ENCODE measurements around the gene TGFBI.
A peak's percentile ranks its signal among the peaks of the same experiment; 100 is the strongest.

The TGFBI gene

DNA sequence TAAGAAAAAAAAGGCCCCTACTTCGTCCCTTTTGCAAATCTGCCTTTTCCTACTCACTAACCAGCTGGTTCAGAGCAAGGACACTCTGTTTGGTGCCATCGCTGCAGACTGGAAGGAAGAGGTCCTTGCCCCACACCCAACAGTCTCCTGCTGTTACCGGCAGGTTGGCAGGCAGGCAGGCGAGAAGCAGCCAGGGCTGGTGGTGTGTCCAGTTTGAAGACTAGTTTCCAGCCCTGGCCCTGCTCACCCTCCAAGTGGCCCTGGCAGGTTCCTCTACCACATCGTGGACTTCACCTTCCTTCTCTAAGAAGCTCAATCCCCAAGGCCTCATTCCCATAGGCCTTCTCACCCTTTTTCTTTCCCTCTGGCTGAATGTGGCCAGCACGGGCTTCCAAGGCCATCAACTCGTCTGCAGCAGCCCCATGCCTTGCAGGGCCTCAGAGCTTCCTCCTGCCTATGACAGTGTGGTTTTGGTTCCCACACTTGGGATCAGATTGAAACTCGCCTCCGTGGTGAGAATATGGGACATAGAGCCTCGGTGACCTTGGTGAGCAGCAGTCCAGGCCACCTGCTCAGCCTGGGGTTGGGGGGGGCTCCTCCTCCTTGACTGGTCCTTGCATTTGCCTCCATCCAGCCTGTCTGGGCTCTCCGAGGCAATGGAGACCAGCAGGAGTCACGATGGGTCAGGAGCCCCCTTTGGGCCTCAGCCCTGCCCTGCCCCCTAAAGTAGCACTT, 22.9 kb downstream of the TGFBI start:
- DNase-seq, result no peak

DNA sequence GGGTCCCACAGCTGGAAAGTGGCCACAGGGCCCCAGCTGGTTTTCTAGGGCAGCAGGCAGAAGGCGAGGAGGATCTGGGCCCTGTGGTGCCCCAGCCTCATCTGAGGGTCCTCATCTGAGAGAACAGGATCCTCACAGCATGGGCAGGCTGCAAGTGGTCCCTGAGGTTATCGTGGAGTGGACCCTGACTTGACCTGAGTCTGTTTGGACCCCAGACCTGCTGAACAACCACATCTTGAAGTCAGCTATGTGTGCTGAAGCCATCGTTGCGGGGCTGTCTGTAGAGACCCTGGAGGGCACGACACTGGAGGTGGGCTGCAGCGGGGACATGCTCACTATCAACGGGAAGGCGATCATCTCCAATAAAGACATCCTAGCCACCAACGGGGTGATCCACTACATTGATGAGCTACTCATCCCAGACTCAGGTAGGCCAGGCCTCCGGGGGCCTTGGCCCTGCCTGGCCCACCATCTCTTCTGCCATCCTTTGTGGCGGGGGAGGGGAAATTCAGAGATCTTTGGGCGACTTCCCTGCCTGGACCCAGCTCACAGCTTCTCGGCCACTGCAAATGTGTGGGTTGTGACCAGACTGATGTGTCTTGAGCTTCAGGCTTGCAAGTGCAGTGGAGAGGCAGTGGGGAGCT, 24.0 kb downstream of the TGFBI start:
- no peak for DNase-seq

DNA sequence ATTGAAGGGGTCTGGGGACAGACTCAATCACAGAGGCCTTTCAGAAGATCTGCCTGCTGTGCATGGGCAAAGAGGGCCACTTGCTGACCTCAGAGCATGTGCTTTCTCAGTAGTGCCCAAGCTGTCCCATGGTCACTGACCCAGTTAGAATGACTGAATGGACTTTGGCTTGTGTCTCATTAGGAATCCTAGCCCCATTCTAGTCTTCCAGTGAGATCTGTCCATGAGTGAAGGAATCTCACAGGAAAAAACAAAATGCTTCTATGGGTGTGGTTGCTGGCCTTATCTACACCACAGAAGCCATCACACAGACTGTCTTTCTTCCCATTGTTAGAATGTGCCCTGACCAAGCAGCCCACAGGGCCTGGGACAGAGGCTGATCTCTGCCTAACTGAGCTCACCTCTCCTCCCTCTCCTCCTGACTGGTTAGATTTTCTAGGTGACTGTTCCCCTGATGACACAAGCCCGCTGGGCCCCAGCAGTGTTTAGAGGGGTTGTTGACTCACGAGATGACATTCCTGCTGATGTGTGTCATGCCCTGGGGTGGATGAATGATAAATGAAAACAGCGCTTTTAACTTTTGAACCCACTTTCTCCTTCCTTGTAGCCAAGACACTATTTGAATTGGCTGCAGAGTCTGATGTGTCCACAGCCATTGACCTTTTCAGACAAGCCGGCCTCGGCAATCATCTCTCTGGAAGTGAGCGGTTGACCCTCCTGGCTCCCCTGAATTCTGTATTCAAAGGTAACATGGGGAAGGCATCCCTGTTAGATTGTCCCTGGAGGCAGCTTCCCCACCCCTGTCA, 24.8 kb downstream of the TGFBI start:
- no peak for DNase-seq

DNA sequence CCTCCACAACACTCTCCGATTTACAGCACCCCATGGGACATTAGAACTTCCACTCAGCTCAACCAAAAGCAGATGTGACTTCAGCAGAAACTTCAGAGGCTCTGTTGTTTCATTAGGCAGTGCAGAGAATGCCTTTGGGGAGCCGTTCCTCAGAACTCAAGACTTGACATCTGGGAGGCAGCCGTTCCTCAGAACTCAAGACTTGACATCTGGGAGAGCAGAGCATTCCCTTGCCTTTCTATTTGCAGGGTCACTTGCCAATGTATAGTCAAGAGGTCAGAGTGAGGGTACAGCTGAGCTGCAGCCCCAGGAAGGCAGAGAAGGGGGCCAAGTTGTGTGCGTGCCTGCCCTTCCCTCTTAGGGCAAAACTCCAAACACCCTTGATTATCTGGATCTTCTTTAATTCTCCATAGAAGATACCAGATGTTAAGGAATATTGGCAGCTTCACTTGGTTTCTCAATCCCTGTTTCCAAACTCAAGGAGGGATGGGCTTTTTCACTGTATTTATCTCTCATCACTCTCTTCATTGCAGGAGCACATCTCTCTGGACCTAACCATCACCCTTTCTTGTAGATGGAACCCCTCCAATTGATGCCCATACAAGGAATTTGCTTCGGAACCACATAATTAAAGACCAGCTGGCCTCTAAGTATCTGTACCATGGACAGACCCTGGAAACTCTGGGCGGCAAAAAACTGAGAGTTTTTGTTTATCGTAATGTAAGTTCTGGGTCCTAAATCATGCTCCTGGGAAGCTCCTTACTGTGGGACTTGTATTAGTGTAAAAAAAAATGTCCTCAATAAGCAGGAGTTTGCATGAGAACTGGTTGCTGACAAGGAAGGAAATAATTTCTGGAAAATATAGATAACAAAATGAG, 25.6 kb downstream of the TGFBI start:
- no peak for DNase-seq

DNA sequence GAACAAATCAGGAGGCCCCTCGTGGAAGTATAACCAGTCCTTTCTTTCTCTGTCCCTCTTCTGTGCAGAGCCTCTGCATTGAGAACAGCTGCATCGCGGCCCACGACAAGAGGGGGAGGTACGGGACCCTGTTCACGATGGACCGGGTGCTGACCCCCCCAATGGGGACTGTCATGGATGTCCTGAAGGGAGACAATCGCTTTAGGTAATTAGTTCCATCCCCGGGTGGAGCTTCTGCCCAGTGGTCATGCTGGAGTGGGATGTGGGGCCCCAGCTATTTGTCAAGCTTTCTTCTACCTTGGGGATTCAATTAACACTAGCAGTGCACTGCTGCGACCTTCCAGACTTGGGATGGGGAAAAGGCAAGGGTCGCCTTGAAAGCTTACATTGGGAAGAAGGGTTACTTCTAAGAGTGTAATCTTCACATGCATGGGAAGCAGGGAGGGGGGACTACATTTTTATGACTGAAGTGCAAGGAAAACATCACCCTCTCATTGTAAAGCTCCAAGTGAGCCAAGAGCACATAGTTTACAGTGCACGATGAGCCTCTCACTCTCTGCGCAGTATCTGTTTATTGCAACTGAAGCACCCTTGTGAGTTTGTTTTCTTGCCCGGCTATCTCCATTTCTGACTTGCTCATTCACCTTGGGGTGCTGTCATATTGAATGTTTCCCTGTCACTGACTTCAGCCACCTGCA, 27.0 kb downstream of the TGFBI start:
- no peak for DNase-seq

DNA sequence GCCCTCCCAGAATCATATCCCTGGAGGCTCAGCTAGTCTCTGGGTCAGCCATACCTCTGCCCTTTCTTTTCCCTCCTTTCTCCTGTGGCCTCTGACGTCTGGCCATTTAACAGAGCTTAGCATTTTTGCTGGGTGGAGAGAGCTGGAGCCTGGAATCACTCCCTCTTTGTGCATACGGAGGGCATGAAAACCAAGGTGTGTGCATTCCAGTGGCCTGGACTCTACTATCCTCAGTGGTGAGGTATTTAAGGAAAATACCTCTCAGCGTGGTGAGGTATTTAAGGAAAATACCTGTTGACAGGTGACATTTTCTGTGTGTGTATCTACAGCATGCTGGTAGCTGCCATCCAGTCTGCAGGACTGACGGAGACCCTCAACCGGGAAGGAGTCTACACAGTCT, 27.5 kb downstream of the TGFBI start:
- DNase-seq, result no peak

DNA sequence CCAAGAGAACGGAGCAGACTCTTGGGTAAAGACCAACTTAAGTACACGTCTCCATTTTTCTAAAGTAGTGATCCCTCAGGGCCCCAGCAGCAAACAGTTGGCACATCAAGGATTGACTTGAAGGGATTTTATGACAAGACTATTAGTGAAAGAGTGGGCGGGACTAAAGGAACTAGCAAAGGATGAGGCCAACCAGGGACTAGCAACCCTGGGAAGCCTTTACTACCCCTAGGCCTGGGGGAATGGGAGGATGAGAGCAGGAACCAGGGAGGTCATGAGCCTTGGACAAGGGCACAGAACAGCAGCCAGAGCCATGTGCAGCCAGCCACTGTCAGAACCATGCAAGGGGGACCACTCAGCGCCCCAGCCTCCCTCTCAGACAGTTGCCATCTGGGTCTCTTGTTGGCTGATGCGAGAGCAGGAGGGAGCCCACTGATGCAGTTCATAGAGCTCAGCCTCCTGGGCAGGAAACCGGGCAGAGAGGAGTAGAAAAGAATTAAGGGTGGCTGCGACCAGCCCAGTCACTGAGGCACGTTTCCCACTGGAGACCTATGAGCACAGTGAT, 28.1 kb downstream of the TGFBI start:
- DNase-seq, result no peak

DNA sequence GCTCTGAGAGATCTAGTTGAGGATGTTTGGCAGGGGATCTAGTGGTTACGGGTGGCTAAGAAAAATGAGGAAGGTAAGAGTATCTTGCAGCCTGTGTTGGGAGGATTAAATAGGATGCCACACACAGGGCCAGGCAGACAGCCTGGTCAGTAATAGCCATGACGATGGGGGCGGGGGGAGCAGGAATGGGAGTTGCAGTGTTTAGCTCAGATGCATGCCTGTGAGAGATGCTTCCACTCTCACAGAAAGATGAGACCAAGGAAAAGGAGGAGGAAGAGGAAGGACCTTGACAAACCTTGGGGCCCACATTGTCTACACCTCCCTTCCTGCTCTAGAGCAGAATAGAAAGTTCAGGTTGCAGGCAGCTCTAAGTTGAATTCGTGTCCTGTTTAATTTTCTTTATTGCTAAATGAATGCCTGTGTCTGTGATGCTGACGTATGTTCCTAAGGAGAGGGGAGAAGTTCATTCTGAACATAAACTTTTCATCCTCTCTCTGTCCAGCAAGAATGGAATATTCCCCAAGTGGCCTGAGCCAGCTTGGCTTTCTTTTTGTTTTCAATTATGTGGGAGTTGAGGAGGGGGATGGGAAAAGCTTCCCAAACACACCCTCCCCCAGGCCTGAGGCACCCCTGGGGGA, 28.7 kb downstream of the TGFBI start:
- no peak for DNase-seq

DNA sequence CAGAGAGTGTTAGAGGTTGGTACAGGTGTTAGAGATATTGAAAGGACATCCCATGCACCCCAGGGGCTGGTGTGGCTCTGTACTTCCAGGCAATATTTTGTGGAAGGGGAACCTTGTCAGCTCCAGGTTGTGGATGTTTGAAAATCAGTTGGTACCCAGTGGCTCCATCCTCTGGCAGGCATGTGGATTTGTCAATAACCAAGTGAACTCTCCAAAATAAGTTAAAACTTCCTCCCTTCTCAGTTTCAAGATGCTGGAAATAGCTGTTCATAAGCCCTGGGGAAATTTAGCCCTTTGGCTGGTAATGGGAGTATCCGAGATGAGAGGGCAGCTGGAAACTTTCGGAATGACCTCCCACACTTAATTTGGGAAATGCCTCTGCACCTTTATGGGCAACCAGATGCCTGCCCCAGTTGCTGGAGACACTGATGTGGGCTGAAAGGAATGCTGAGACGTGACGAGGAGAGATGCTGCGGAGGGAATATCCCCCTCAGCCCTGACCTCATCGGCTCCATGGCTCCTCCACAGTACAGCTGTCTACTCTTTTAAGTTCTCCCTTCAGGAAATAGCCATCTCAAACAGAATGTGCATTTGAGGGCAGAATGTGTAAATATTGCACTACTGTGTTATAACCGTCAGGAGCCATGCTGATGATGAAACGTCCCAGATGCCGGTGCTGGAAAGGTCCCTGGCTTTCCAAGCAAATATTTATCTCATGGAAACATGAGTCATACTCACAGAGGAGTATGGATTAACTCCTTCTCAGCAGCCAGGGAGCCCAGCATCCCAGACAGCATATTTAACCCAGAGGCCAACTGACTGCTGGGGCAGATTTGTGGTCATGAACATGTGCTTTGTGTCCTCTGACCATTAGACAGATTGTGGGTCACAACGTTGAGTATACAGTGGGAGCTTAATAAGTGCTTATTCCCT, 29.5 kb downstream of the TGFBI start:
- no peak for DNase-seq

DNA sequence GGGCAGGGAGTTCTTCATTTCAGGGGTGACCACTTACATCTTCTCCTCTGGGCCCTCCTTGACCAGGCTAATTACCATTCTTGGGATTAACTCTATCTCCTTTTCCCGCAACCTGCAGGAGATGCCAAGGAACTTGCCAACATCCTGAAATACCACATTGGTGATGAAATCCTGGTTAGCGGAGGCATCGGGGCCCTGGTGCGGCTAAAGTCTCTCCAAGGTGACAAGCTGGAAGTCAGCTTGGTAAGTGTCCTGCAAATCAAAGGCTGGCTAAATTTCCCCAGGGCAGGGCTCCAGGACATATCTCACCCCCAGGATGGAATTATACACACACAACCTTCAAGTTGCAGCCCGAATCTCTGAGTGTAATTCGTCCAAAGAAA, 30.2 kb downstream of the TGFBI start:
- DNase-seq, result no peak

DNA sequence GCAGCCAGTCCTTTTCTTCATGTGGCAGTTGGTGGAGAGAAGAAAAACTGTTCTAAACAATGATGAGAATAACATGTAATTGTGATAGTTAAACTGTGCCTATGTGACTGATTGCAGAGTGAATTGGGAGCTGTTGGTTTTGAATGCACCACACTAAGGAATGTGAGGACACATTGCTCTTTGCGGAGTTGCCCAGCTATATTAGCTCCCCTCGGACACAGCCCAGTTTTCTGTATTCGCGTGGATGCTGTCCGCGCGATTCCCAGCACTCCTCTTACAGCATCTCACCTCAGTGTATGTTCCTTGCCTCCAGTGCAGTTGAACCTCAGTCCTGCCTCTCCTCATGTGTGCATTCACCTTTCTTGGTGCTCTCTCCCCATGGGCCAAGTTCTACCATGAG, 32.2 kb downstream of the TGFBI start:
- no peak for DNase-seq

DNA sequence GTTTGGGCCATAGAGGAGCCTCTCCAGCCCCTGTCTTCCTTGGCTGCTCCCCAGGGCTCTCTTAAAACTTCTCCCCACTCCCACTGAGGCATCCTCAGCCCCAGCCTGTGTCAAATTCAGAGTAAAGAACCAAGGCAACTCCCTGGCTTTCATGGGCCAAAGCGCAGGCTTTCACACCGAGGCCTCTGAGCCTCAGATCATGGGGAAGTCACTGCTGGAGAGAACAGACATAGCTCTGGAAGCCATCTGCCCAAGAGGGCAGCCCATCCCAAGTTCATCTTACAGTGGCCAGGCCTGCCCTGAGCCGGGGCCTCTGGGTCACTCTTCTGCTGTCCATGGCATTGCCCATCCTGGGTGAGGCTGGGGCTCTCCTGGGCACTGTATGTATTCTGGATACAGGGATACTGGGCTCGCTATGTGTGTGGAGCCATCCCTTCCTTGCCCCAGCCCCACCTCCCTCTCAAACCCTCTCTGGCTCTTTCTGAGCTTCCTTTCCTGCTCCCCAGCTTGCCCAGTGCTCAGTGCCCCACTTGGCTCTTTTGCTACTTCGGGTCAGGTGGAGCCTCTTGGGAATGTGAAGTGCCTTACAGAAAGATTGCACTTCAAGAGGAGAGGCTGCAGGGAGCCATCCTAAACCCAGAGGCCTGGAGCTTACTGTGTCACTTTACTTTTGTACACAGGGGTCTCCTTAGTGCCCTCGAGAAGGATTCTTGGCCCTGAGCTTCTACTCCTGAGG, 33.0 kb downstream of the TGFBI start:
- no peak for DNase-seq

DNA sequence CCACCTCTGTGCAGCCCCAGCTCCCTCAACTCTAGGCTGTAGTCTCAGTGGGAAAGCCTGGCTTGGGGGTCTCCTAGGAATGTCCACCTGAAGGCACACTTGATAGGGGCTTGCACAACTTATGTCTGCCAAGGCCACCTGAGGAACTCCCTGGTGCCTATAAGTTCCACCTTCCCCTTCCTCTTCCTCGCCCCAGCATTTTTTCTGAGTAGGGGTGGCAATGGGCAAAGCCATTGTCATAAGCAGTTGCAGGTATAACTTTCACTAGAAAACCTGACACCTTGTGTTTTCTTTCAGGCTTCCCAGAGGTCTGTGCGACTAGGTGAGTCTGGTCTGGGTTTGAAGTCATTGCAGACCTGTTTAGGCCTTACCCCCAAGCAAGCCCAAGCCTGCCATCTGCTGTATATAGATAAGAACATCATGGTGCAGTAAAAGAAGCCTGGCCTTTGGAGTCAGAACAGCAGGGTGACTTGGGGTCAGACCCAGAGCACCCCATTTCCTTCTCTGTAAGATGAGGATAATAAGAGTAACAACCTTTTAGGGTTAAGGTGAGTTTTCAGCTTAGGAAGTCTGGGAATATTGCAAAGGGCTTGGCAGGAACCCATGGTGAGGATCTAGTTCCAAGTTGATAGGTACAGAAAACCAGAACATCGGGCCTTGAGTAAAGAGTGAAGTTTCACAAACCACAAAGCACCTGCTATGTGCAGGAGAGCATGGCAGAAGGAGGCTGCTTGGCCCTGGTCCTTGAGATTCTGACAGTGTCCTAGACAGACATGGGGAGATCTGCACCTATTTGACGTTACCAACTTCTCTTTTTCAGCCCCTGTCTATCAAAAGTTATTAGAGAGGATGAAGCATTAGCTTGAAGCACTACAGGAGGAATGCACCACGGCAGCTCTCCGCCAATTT, 33.8 kb downstream of the TGFBI start:
- peak; percentile 65 for DNase-seq

DNA sequence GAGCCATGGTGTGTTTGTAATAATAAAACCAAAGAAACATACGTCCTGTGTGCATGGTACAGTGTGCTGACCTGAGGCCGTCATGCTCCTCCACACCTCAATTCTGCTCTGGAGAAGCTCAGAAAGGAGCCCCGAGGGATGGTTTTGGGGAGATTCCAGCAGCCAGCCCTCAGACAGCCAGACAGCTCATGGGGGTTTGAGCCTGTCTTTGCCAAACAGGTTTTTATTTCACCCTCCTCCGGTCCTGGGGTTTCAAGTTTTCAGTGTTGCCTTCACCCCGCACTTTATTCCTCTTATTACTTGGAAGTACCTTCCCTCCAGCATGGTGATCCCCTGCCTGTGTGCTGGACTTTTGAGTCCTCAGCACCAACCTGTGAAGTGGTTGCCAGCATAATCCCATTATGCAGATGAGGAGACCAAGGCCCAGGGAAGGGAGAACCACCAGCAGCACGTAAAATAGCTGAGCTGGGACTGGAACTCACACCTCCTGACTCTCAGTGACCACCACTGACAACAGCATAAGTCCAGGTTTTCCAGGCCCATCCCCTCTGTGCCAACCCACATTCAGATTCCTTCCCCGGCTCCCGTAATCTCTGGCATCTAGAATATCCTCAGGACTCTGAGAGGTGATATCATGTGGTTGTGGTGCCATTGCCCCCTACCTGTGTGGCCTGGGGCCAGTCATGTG, 35.1 kb downstream of the TGFBI start:
- no peak for DNase-seq

DNA sequence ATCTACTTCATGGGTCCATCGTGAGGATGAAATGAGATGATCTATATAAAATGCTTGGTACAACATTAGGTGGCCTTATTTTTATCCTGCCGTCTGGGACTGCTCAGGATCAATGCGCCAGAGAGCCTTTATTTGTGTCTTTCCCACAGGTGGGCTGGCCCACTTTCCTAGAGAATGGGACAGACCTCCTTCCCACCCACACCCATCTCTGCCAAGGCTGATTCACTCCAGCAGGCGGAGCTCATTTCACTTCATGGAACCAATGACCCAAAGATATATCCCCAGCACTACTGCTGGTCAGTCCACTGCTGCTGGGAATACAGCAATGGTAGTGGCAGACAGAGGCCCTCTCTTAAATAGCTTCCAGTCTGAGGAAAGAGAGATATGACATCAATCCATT, 35.7 kb downstream of the TGFBI start:
- DNase-seq, result no peak

DNA sequence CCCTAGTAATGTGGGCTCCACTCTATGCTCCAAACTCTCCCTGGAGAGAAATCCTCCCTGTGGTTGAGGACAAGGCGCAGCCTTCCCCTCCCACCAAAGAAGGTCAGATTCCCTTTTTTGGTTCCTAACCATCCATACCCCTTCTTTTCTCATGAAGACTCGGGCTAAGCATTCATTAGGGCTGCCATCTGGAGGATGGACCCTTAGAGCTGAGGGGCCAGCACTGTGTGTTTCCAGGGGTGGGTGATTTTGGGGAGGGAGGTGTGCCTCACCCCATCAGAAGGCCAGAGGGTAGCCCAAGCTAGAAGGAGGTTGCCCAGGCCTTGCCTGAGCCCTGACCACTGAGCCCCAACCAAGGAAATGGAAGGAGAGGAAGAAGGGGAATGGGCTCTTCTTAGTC, 36.8 kb downstream of the TGFBI start:
- no peak for DNase-seq

DNA sequence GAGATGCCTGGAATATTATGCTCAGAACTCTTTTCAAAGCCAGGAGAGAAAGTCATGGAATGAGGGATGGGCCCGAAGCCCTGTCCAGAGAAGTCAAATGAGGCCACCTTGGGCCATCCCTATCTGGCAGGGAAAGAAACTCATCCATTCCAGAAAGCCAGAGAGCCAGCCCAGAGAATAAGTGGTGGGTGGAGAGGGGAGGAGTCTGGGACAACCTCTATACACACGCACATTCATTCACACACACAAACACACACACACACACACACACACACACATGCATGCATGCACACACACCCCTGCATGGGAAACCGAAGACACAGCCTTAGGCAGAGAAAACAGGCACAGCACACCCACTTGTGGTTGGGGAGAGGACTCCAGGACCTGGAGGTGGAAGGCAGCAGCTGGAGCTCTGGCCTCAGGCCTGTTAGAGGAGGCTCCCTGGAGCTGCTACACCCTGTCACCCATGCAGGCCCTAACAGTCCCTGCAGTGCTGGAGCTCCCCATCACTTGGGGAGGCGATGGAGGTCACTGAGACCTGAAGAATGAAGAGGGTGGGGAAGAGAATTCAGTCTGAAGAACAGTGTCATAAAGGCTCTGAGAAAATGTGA, 38.0 kb downstream of the TGFBI start:
- no peak for DNase-seq

Data from activated CD4-positive, alpha-beta T cell treated with anti-CD3 and anti-CD28 coated beads, Interleukin-2, Interleukin-6, amounts not matched to agents 100 ng/mL and 50 ng/mL, durations not matched to agents 16 hours and 8 hours (primary cell).